HG03469 (cell line): Measurements from ENCODE around the gene WDR49.
A peak's percentile ranks its signal among the peaks of the same experiment; 100 is the strongest.

Source experiments
- ATAC-seq: cut with Tn5 transposase; IDR thresholded peaks from one replicate; pipeline ENCODE4 v1.9.1; 2021; ENCODE audit warnings: mild to moderate bottlenecking, moderate library complexity, moderate number of reproducible peaks; ENCODE audit not compliant: unreplicated experiment

The WDR49 gene

DNA sequence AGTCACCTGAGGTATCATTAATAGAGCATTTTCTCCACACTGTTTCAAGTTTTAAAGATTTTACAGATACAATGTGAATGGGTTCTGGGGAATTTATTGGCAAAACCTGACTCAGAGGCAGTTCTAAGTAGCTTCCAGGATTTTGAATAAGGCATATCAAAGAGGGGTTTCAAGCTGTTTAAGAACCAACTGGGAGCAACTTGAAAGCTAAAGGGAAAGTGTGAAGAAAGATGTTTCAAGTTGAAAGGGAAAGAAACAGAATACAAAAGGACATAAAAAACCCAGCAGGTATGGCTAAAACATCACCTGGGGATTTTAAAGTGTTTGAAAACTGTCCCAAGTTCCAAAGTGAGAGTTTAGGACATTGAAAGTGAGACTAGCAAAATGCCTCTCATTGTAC lies 162.1 kb downstream of the WDR49 start:
- no peak for ATAC-seq

DNA sequence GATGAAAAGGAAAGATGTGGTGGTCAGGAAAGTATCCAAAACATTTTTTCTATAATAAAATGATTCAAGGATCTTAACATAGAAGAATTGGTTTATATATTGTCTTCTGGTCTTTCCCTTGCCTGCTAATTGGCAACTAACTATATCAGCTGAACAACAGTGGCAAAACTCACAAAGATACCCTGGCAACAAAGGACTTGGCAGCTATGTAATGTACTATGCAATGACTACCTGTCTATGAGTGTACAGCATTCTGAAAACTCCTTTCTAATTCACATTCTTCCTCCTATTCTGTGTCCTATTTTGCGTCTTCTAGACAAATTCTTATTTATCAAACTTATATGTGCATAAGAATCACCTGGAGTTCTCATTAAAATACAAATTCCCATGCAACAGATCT lies 164.2 kb downstream of the WDR49 start:
- ATAC-seq, result no peak

DNA sequence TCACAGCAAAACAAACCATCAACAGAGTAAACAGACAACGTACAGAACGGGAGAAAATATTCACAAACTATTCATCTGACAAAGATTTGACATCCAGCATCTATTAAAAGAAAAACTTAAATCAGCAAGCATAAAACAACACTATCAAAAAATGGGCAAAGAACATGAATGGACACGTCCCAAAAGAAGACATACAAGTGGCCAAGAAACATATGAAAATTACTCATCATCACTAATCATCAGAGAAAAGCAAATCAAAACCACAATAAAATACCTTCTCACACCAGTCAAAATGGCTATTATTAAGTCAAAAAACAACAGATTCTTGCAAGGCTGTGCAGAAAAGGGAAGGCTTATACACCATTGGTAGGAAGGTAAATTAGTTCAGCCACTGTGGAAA lies 166.2 kb downstream of the WDR49 start:
- no peak for ATAC-seq

DNA sequence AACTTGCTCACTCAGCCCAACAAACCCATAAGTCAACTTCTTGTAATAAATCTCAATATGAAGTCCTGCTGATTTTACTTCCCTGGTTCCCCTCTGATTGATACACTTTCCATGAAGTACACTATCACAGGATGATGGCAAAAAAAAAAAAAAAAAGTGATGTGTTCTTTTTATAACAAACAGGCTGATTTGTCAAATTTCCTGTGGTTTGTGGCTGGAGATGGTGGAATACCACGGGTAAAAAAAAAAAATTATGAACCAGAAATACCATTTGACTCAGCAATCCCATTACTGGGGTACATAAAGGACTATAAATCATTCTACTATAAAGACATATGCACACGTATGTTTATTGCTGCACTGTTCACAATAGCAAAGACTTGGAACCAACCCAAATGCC lies 169.2 kb downstream of the WDR49 start:
- no peak for ATAC-seq

DNA sequence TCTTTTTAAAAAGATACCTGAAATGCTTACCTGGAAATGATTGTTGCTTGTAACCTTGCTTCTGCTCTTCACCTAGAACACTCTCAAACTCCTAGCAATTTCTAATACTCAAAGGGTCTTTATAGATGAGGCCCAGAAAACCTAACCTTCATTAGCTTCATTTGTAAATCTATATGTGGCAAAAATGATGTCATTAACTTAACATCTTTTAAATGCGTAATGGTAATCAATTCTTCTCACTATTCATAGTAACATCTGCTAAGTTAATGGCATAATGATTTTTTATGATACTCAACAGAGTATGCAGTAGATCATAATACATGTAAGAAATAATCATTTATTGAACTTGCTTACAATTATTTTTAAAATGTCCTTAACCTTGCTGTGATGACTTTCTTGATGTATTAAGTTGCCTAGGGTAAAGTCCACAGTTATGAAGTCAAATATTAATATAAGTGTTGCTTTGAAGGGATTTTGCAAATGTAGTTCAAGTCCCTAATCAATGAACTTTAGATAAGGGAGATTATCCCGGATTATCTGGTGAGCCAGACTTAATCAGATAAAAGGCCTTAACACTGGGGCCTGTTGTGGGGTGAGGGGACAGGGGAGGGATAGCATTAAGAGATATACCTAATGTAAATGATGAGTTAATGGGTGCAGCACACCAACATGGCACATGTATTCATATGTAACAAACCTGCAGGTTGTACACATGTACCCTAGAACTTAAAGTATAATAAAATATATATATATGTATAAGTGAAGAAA lies 169.8 kb downstream of the WDR49 start:
- ATAC-seq, result no peak

DNA sequence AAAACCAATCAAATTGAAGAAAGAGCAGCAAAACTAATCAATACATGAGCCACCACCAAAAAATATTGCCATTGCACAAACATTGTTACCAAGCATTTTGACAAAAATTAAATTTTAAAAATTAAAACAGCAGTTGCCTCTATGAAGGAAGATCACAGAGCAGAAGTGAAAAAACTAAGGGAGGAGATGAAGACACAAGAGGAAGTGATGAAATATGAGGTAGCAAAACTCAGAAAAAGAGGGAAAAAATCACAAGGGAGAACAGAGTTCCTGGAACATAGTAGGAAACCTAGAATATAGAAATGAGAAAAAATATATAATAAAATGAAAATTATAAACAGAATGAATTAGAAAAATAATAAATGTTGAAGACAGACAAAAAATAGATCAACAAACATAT lies 172.6 kb downstream of the WDR49 start:
- no peak for ATAC-seq

DNA sequence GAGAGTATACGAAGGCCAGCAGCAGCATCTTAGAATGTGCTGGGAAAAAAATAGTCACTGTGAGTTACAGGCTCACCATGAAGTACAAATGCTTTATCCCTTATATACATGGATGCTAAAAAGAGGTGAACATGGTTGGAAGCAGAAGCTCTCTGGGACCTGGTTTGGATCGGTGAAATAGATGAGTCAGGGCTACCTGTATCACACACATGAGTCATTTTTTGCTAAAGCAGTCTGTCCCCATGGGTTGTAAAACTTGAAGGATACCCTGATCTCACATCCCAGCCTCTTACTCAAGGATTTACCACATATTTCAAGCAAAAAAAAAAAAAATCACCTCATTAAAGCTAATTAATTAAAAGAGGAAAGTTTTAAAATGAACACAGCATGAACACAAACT lies 173.0 kb downstream of the WDR49 start:
- no peak for ATAC-seq

DNA sequence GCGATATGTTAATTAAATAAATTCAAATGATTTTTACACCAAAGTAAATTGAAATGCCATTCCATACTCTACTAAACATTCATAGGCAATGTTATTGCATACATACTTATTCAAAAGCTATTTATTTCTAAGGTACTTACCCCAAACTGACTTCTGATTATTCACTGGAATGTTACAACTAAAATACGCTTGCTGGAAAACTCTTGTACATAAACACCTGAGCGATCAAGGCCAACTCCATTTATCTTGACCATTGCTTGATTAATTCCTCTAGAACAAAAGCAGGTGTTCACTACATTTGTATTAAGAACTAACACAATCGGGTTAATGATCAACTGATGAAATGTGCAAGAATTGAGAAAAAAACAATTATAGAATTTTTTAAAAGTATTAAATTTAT lies 179.9 kb downstream of the WDR49 start, which contains the start of gene SERPINI2:
Gene SERPINI2 (minus strand): TSS at position 180 of the 400 bp plus-strand sequence. CDS start 2,208 bp downstream, outside the sequence.
- ATAC-seq, result no peak

DNA sequence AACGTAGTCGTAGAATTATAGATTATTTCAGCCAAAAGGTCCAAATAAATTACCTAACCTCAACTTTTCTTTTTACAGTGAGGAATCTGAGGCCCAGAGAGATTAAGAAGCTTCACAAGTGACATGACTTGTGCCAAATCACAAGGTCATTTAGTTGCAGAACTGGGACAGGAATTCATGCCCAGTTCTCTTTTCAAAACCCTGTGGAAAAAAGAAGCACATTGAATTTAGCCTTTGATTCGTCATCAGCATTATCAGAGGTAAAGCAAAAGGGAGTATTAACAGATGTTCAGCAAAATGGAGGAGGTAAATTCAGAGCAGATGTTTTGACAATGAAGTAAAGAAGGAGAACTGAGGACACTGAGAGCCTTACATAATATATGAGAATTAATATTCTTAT lies 184.4 kb downstream of the WDR49 start:
- ATAC-seq, result no peak

DNA sequence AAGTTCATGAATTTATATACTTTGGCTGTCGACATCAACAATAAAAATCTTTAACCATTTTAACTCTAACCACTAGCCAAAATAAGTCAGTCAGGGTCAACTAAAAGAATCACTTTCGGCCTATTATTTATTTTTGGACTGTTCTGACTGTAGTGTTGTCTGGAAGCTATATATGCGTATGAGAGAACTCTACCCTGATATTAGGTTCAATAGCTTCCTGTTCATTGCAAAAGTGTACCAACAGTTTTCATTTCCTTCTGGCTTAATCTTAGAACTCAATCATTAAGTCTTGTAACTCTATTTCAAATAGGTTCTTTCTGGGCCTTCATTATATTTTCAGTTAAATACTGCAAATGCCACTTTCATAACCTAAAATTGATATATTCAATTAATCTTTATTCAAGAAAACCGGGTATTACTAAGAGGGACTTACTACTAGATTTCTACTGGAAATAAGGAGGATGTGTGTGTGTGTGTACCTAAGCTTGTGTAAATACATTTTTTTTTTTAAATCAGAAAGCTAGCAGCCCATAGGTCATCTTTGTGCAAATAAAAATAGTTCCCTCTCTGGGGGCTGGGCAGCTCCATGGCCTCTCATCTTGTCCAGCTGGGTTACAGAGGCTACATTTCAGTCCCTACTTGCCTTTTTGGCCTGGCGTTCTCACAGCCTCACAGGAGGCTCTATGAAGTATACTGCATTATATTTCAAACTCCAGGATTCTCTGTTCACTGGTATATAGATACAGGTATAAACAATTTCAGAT lies 185.7 kb downstream of the WDR49 start:
- no peak for ATAC-seq

DNA sequence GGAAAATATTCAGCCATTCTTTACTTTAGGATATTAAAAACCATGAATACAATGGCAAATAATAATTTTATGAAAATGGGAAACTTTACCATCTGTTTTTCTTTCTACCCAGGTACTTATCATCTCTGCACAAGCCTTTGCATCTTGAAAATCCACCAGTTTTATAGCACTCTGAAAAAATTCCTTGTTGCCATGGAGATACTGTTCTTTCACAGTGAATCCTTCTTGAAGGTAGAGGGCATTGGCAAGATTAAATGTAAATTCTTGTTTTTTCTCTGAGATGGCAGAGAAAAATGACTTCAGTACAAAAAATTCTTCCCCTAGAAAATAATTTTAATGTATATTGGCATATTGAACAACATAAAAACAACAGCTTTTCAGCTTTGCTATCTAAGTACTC lies 186.8 kb downstream of the WDR49 start:
- ATAC-seq, result no peak

DNA sequence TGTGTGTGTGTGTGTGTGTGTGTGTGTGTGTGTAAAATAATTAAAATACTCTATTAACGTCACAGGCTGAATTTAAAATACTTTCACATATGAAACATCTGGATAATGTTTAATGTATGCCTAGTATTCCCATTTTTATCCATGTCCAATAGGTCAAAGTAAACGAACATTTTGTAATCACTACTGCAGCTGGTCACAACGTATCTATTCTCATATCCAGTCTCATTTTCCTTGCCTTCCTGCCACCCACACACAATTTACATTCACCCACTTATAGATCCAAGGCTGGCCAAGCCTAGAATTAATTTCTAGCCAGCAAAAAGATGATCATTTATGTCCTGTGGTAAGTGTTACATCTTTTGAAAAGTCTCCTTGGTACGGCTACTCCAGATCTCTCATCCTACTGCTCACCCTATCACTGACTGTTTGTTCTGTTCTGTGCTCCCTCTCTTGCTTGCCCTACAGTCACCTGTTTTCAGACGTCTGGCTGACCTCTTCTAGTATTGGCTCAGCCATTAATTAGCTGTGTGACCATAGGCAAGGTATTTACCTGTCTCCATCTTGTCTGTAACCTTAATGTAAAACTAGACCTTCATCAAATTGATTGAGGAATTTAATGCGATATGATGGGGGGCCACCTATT lies 197.5 kb downstream of the WDR49 start:
- no peak for ATAC-seq

DNA sequence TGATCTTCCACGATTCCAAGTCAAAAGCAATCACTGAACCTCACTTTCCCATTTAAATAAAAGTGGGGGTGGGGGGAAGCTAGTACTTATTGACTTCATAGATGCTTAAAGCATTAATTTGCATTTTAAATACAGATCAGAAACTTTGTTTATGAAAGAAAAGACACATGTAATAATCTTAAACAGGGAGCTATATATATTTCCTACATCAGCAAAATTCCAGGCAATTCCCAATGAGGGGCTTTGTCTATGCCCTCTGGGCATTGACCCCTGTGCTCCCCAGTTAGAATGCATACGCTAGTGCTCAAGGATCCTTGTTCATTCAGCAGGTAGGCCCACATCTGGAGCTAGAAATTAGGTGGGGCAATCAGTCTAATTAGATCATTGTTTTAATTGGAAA lies 199.9 kb downstream of the WDR49 start:
- no peak for ATAC-seq

DNA sequence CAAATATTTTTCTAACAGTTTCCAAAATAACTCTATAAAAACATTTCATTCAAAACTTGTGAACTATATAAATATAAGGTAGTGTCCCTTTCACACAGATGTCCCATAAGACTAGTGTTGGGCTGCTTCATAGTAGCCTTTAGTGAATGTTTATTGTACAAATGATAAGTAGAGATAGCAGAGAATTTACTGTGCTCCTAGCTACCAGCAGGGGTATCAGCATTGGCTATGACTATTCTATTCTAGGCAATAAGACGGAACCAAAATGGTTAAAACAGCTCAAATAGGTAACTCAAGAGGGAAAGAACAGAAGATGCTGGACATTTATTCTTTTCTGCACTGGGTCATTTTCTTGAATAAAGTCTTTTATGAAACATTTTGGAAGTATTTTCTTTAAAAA lies 202.5 kb downstream of the WDR49 start:
- ATAC-seq, result no peak

DNA sequence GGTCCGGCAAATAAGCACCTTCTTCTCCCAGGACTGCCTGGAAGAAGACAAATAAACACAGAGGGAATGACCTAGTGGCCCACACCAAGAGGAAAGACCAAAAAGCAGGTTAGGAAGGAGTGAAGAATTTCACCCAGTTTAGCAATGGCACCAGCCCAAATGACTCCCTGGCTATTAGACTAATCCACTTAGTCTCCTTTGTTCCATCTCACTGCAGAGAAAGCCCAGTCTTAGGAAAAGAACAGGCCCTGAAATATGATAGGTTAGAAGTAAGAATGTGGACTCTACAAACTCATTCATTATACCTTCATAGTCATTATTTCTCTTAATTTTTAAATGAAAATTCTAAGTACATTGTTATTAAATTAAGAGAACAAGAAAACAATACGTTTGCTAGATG lies 203.1 kb downstream of the WDR49 start:
- ATAC-seq, result no peak

DNA sequence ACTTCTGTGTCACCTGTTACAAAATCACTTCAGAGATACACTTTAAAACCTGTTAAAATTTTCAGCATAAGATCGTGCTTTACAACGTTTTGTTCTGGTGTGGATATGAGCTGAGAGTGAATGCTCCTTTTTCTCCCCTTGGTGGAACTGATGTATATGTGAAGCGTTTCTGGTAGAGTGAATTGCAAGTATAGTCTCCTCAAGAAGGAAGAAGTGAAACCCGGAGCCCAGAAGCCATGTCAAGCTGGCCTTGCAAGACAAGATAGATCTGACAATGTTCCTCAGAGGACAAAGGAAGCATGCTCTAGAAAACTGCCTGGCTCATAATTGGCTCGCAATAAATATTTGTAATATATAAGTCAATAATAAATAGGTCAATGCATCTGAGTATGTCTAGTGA lies 203.5 kb downstream of the WDR49 start:
- ATAC-seq, result peak; percentile 48

DNA sequence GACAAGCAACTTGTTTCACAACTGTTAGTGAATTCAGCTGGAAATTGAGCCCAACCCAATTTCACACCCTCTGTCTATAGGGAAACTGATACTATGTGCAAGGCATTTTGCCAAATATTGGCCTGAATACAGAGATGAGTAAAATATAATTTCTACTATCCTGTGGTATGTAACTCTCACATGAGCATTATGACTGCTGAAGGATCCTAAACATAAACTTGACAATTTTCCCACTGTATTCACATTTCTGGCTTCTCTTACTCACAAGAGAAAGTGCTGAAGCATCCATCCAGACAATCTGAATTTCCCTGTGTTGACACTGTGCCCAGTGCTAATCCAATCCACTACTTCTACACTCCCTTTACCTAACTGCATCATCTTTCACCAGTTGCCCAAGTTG lies 208.3 kb downstream of the WDR49 start:
- ATAC-seq, result no peak

DNA sequence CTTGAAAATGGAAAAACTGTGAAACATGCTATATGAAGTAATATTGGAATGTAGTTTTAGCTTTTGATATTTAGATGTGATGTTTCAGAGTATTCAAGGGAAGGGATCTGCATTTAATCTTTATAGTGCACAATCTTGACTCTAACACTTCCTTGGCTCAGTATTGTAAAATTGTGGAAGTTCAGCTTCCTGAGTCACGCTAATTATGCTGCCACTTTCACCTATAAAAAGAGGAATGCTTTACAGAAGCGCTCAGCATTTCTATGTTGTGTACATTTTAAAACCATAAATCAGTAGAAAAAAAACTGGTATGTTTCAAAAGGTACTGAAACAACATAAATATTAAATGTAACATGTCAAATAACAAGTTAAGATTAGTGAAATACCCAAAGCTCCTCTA lies 212.5 kb downstream of the WDR49 start:
- ATAC-seq, result no peak

DNA sequence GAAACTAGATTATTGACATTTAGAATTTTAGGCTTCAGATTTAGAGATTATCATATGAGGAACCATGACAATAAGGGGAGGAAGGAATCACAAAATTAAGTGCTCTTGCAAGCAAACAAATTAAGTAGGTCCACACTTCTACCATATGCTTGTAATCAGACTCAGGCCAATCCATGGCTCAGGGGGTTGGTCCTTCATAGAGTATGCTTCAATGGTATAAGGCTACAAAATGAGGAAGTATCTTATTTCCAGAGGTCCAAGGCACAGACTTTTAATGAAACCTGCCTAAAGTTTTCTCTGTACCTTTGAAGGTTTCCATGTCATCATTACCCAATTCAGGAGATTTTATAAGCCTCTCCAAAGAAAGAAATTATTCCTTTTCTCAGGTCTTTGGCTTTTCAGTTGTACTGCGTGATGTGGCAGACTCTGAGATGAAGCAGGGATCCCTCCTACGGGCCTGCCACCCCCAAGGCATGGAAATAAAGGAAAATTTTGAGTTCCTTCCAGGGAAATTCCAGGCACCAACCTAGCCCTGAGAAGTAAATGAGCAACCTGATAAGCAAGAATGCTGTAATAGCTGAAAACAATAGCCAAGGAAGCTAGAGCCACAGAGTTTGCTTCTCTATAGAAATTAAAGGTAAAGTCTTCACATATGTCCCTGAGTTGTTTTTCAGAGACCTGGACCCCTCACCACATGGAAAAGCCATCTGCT lies 216.2 kb downstream of the WDR49 start:
- no peak for ATAC-seq
